Raji (cell line): ENCODE data around the gene CPEB4.
A peak's percentile ranks its signal among the peaks of the same experiment; 100 is the strongest.

Experiments
- POLR2A ChIP-seq: IDR thresholded peaks from 2 replicates; pipeline ENCODE4 v1.6.1; 2011; ENCODE audit warnings: low read depth, low read length, control low read depth; ENCODE audit not compliant: insufficient read depth

CPEB4 gene

DNA sequence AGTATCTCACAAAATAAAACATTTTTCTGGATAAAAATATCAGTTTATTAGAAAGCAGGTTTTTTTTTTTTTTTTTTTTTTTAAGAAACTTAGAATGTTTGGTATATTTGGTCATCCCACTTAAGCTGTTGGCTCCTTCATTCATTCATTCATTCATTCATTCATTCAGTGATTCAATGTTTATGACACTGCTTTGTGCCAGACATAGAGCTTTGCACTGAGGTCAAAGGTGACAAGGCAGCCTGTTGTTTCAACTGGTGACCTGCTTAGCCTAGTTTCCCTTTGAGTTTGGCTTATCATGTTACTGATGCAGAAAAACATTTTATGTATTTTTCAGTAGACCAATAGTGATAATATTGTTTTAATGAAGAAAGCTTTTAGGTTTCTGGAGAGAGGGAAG, 23.5 kb downstream of the CPEB4 start:
- no peak for TF ChIP-seq POLR2A

DNA sequence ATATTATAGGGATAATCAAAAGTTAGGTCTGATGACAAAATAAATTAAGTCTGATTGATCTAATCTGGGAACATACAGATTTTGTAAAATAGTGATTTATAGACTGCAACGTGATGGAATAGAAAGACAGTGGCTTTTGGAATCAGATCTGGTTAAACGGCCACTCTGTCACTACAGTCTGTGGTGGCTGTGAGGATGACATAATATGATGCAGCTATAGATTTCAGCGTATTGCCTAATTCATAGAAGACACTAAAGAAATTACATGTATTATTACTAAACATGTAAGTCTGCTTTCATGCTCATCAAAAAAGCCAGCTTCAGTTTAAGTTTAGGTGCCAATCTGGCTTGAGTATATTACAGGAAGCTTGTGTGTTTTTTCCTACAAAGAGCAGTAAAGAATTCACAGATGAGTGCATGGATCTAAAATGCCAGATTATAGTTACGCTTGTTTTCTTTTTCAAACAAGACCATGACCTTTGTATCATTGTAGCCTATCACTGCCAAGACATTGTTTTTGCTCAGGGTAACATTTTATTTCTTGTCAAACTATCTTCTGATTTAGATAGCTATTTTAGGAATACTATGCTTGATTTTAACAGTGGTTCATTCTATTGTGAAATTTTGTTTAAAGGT, 25.7 kb downstream of the CPEB4 start:
- TF ChIP-seq POLR2A, result no peak

- TF ChIP-seq POLR2A, result no peak
Measured at GRCh38 chr5:173915310-173916014, 27.3 kb downstream of the CPEB4 start.

DNA sequence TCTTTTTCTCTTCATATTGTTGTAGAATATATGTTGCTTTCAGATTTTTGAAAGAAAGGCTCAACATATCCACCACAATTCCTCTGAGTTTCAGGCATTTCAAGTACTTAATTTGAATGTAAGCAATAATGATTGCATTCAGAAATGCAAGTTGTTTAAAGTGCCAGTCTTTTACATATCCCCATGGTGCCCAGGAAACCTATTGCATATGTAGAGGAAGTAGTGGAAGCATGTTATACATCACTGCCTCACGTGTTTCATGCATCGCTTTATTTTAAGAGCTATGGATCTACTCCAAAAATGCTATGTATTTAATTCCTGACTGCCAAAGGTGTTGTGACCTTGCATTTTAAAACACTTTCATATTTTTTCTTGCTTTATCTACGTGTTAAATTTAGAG, 28.1 kb downstream of the CPEB4 start:
- TF ChIP-seq POLR2A, result no peak

DNA sequence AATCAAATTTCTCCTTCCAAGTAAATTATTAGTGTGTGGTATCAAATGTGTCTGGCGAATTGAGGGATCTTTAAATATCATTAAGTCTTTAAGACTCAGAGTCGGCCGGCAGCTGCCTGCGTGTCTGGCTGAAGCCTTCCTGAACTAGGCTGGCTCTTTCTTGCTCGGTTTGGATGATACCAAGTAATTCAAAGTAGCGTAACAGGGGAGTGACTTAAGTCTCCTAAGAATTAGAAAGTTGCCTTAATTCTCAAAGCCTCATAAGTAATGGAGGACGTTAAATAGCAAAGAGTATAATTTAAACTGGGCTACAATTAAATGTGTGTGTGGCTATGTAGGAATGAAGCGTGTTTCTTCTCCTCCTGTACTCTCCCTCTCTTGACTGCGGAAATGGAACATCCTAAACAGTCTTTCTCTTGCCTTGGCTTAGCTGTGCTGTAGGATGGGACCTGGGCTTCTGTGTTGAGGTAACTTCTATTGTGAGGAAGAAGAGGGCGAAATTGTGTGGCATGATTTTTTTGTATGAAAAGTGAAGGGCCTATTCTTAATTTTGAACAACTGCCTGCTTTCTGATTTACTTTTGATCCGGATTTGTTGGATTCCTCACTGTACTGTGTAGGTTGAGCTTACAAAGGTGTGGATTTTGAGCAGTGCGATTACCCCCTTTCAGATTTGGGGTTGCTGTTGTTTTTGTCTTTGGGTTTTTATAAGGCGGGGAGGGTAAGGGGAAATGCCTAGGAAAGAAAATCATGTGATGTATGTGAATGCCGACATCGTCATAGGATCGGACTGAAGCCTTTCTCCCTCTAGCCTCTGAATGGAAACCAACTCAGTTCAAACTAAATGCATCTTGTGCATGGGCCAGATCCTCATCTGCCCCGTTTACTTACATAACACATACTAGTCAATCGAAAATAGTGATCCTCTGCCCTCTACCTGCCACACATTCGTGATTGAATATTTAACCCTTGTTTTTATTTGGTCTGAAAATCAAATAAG, 29.9 kb downstream of the CPEB4 start:
- peak; percentile 64 for TF ChIP-seq POLR2A

GRCh38 chr5:173919443-173919842, 31.3 kb downstream of the CPEB4 start:
- no peak for TF ChIP-seq POLR2A

DNA sequence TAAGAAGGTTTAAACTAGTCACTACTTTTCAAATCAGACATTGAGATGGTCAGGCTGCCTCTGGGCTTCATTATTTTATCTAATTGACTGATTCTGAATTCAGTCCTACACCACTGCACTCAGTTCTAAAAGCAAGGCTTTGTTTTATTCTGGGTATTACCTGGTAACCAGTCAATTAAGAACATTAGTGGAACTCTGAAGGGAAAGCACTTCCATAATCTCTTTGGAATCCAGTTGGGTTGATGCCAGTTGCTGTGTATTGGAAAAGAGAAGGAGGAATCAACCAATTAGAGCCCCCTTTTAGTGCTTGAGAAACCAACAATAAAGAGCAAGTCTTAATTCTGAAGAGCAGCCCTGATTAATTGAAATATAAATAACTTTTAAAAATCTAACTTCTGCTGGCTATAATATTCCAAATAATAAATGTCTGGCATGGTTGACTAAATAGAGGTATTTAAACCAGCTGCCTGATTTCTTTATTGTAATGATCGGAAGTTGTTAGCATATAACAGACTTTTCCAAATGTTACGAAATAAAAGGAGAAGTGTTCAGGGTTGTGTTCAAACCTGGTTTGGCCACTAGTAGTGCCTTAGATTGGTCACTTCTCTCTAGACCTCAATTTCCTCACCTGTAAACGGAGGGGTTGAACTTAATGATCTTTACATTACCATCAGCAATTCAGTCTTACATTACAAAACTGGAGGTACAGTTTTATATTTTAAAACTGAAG, 32.0 kb downstream of the CPEB4 start:
- no peak for TF ChIP-seq POLR2A

DNA sequence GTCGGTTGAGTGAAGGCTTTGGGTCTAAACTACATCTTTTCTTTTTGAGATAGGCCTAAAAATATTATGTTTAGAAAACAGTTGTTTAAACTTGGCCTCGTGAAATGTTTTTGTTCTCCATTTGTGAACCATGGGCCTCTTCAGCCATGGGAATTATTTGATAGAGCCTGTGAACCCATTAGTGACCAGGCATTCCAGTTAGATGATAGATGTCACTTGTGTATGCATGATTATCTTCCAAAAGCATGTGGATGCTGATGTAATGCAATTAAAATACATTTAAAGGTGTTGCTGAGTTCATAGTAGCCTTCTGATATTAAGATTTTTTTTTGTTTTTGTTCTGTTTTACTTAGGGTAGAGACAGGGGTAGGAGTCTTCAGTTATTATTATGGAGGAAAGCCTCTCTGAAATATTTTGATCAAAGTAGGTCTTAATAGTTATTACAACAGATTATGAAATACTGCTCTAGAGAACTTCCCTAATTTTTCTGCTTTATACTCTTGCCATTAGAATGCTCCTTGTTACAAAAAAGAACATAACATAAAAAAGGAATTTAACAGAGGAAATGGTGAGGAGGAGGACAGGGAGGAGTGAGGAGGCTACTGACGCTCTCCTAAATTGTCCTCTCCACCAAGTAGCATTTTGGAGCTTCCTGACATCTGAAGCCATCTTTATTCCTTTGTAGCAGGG, 32.9 kb downstream of the CPEB4 start:
- TF ChIP-seq POLR2A, result no peak

- TF ChIP-seq POLR2A, result no peak
Measured at GRCh38 chr5:173922527-173922926, 34.4 kb downstream of the CPEB4 start.

- no peak for TF ChIP-seq POLR2A
Measured at GRCh38 chr5:173923218-173924095, 35.3 kb downstream of the CPEB4 start.

DNA sequence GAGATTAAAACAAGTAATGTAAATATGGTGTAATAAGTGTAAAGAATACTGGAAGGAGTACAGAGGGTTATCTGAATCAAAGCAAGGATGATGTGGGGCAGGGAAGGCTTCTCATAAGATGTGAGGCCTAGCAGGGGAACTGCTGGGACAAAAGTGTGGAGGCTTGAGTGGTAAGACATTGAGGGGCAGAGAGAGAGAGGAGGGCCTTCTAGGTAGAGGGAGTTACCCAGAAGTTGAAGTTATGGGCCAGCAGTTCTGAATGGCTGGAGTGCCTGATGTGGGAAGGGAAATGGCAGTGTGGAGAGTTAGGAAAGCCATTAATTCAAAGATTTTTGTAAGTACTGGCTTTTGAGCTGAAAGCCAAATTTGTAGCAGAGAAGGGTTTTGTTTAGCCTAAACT, 36.8 kb downstream of the CPEB4 start:
- no peak for TF ChIP-seq POLR2A

GRCh38 chr5:173925449-173926071, 37.4 kb downstream of the CPEB4 start:
- TF ChIP-seq POLR2A, result no peak

- TF ChIP-seq POLR2A, result no peak
Measured at GRCh38 chr5:173926359-173926758, 38.2 kb downstream of the CPEB4 start.
